ENCODE data around the gene LBP. TPM values are rescaled to one million over a fixed set of nuclear protein-coding genes. Genes with fewer than 3 reads are reported as not detected.
A peak's percentile ranks its signal among the peaks of the same experiment; 100 is the strongest.
"Not testable (repeated sequence)": the region's sequence is repeated elsewhere in the genome, so short reads cannot be mapped to it uniquely, and the experiment has no call there.

Gene LBP
- total RNA-seq, 1 donor from 2014 or later, result 3.9 TPM

GRCh38 chr20:38321959-38322598 lies 24.2 kb upstream of the LBP start:
- DNase-seq (ENCODE audit: low spot score), result peak; percentile 76

- DNase-seq (ENCODE audit: low spot score), result no peak
Observed at GRCh38 chr20:38324159-38324558, 22.1 kb upstream of the LBP start.

- no peak for DNase-seq (ENCODE audit: low spot score)
Observed at GRCh38 chr20:38325167-38325566, 21.1 kb upstream of the LBP start.

GRCh38 chr20:38325905-38326304 lies 20.4 kb upstream of the LBP start:
- DNase-seq (ENCODE audit: low spot score), result no peak

- no peak for DNase-seq (ENCODE audit: low spot score)
Observed at GRCh38 chr20:38326309-38326708, 20.0 kb upstream of the LBP start.

GRCh38 chr20:38330638-38331037 lies 15.6 kb upstream of the LBP start:
- no peak for DNase-seq (ENCODE audit: low spot score)

GRCh38 chr20:38331245-38331644 lies 15.0 kb upstream of the LBP start:
- DNase-seq (ENCODE audit: low spot score), result no peak

- no peak for DNase-seq (ENCODE audit: low spot score)
Observed at GRCh38 chr20:38331814-38332213, 14.5 kb upstream of the LBP start.

- DNase-seq (ENCODE audit: low spot score), result no peak
Observed at GRCh38 chr20:38334016-38334415, 12.3 kb upstream of the LBP start.

- DNase-seq (ENCODE audit: low spot score), result no peak
Observed at GRCh38 chr20:38336726-38337125, 9.6 kb upstream of the LBP start.

GRCh38 chr20:38337561-38338140 lies 8.6 kb upstream of the LBP start:
- no peak for DNase-seq (ENCODE audit: low spot score)

- DNase-seq (ENCODE audit: low spot score), result no peak
Observed at GRCh38 chr20:38338849-38339520, 7.3 kb upstream of the LBP start.

GRCh38 chr20:38339521-38339896 lies 6.8 kb upstream of the LBP start:
- not testable (repeated sequence) for DNase-seq (ENCODE audit: low spot score)

- no peak for DNase-seq (ENCODE audit: low spot score)
Observed at GRCh38 chr20:38339997-38340396, 6.3 kb upstream of the LBP start.

GRCh38 chr20:38340693-38341092 lies 5.6 kb upstream of the LBP start:
- DNase-seq (ENCODE audit: low spot score), result no peak

GRCh38 chr20:38342216-38342615 lies 4.1 kb upstream of the LBP start:
- DNase-seq (ENCODE audit: low spot score), result no peak

- DNase-seq (ENCODE audit: low spot score), result no peak
Observed at GRCh38 chr20:38342713-38343310, 3.5 kb upstream of the LBP start.

GRCh38 chr20:38343311-38344106 lies 2.8 kb upstream of the LBP start:
- DNase-seq (ENCODE audit: low spot score), result peak; percentile 74

GRCh38 chr20:38344107-38344701 lies 2.1 kb upstream of the LBP start:
- DNase-seq (ENCODE audit: low spot score), result no peak

GRCh38 chr20:38345643-38346042 lies 639 bp upstream of the LBP start:
- DNase-seq (ENCODE audit: low spot score), result no peak

GRCh38 chr20:38346741-38347140 lies 459 bp downstream of the LBP start:
- DNase-seq (ENCODE audit: low spot score), result no peak

GRCh38 chr20:38349856-38350255 lies 3.6 kb downstream of the LBP start:
- no peak for DNase-seq (ENCODE audit: low spot score)

All from umbilical cord (tissue), 2 donors.